Measurements from ENCODE around the gene COPRS.
A peak's percentile ranks its signal among the peaks of the same experiment; 100 is the strongest.

The COPRS gene

GRCh38 chr17:31843070-31843745 lies 15.8 kb downstream of the COPRS start:
- TF ChIP-seq CTCF (IDR thresholded peaks at IDR 0.05) = no peak

- peak; percentile 95 for TF ChIP-seq CTCF (IDR thresholded peaks at IDR 0.05)
Measured at GRCh38 chr17:31842195-31843069, 16.6 kb downstream of the COPRS start.

GRCh38 chr17:31841850-31842194 lies 17.2 kb downstream of the COPRS start:
- TF ChIP-seq CTCF (IDR thresholded peaks at IDR 0.05) = no peak

GRCh38 chr17:31838636-31839225 lies 20.3 kb downstream of the COPRS start:
- no peak for TF ChIP-seq CTCF (IDR thresholded peaks at IDR 0.05)

- no peak for TF ChIP-seq CTCF (IDR thresholded peaks at IDR 0.05)
Measured at GRCh38 chr17:31835984-31836383, 23.1 kb downstream of the COPRS start.

GRCh38 chr17:31834448-31834847 lies 24.6 kb downstream of the COPRS start:
- no peak for TF ChIP-seq CTCF (IDR thresholded peaks at IDR 0.05)

GRCh38 chr17:31832746-31833145 lies 26.3 kb downstream of the COPRS start:
- no peak for TF ChIP-seq CTCF (IDR thresholded peaks at IDR 0.05)
